Suprapubic skin (tissue), 4 donors: Measurements from ENCODE around the gene CALD1. TPM values are rescaled to one million over a fixed set of nuclear protein-coding genes. Genes with fewer than 3 reads are reported as not detected.

Experiments used
- DNase-seq, 2 donors: peaks; one replicate each; pipeline ENCODE4 v3.0.0-alpha.2; 2019; ENCODE audit warnings: low spot score in 2 of 2
- H3K27ac ChIP-seq: fragments of 200-600 bp; sonication (generic); one replicate; pipeline ENCODE4 v1.5.1; 2019
- H3K27me3 ChIP-seq: fragments of 200-600 bp; sonication (generic); one replicate; pipeline ENCODE4 v1.5.1; 2019
- H3K36me3 ChIP-seq: fragments of 200-600 bp; sonication (generic); one replicate; pipeline ENCODE4 v1.5.1; 2019
- H3K4me1 ChIP-seq: fragments of 200-600 bp; sonication (generic); one replicate; pipeline ENCODE4 v1.5.1; 2019
- H3K4me3 ChIP-seq: fragments of 200-600 bp; sonication (generic); one replicate; pipeline ENCODE4 v1.5.1; 2019; ENCODE audit warnings: mild to moderate bottlenecking
- H3K9me3 ChIP-seq: fragments of 200-600 bp; sonication (generic); one replicate; pipeline ENCODE4 v1.5.1; 2019
- CTCF ChIP-seq, 2 donors: fragments of 200-600 bp in 1 of 2; fragments of 450-650 bp in 1 of 2; sonication (generic) in 1 of 2; IDR thresholded peaks; one replicate each; pipeline ENCODE4 v1.5.1; 2016 to 2019; ENCODE audit warnings: antibody characterized with exemption in 2 of 2, mild to moderate bottlenecking in 1 of 2, moderate library complexity in 1 of 2
- EP300 ChIP-seq: sonication (generic); formaldehyde crosslinking; IDR thresholded peaks from one replicate; pipeline ENCODE4 v1.6.1; 2017; ENCODE audit warnings: antibody characterized with exemption
- POLR2A ChIP-seq, 2 donors: fragments of 450-650 bp; IDR thresholded peaks; one replicate each; pipeline ENCODE4 v1.6.1; 2017; ENCODE audit warnings: antibody characterized with exemption in 2 of 2, mild to moderate bottlenecking in 2 of 2, moderate library complexity in 2 of 2
- POLR2AphosphoS5 ChIP-seq, 3 donors: sonication (generic); formaldehyde crosslinking; IDR thresholded peaks; one replicate each; pipeline ENCODE4 v1.6.1; 2017; ENCODE audit warnings: antibody characterized with exemption in 3 of 3
- WGBS: methylation state at CpG from one replicate; pipeline ENCODE4 v1.1.5; 2018; 5-methylcytosine and 5-hydroxymethylcytosine counted together
- total RNA-seq, 4 donors: library from RNA; depleted of rRNA; stranded (reverse); fragments of >200 nt; gene quantifications; one replicate each; pipeline ENCODE4 v1.1.0, GENCODE V29; 2016

CALD1 gene
- total RNA-seq, 4 donors from 2014 or later = 53.6 to 116 (median 83.2) TPM

GRCh38 chr7:134787064-134787463, 7.6 kb downstream of the CALD1 start:
- peaks cover 23% of the 10 kb centered on the region for H3K4me1 ChIP-seq
- DNase-seq = no peak
- H3K9me3 ChIP-seq = no peaks in the 10 kb centered on the region
- WGBS = 64% methylated on average over 2 of the region's 2 CpGs
- H3K4me3 ChIP-seq = no peak overlapping the region
- no peak overlapping the region for H3K27ac ChIP-seq
- no peak for TF ChIP-seq POLR2AphosphoS5 (IDR thresholded peaks at IDR 0.05)
- H3K27me3 ChIP-seq = no peaks in the 10 kb centered on the region
- H3K36me3 ChIP-seq = no peaks in the 10 kb centered on the region

GRCh38 chr7:134787720-134788119, 8.3 kb downstream of the CALD1 start:
- 70% methylated on average over 3 of the region's 3 CpGs for WGBS
- Histone ChIP-seq H3K27ac (no peak overlapping the region), H3K4me1 (peaks cover 16% of the 10 kb centered on the region)

GRCh38 chr7:134788191-134788590, 8.8 kb downstream of the CALD1 start:
- Histone ChIP-seq H3K9me3 (no peaks in the 10 kb centered on the region), H3K36me3 (no peaks in the 10 kb centered on the region), H3K27ac (no peak overlapping the region), H3K4me1 (peaks cover 14% of the 10 kb centered on the region), H3K4me3 (no peak overlapping the region), H3K27me3 (no peaks in the 10 kb centered on the region)
- no peak for TF ChIP-seq CTCF (IDR thresholded peaks at IDR 0.05)
- TF ChIP-seq POLR2AphosphoS5 (IDR thresholded peaks at IDR 0.05) = no peak
- no peak for TF ChIP-seq POLR2A (IDR thresholded peaks at IDR 0.05)
- TF ChIP-seq EP300 = no peak
- WGBS = 96% methylated on average over 2 of the region's 2 CpGs
- no peak for DNase-seq

More at GRCh38 chr7:134787720-134788119, 8.3 kb downstream of the CALD1 start:
- H3K9me3 ChIP-seq = no peaks in the 10 kb centered on the region
- DNase-seq = no peak
- H3K4me3 ChIP-seq = no peak overlapping the region
- H3K27me3 ChIP-seq = no peaks in the 10 kb centered on the region
- H3K36me3 ChIP-seq = no peaks in the 10 kb centered on the region
- no peak for TF ChIP-seq POLR2A (IDR thresholded peaks at IDR 0.05)
- no peak for TF ChIP-seq CTCF (IDR thresholded peaks at IDR 0.05)
- TF ChIP-seq POLR2AphosphoS5 (IDR thresholded peaks at IDR 0.05) = no peak
- no peak for TF ChIP-seq EP300

GRCh38 chr7:134789967-134790685, 10.7 kb downstream of the CALD1 start:
- WGBS = 26% methylated on average over 2 of the region's 2 CpGs
- DNase-seq = no peak
- H3K4me3 ChIP-seq = no peak overlapping the region
- H3K27ac ChIP-seq = peak overlapping the region; percentile 61
- TF ChIP-seq POLR2A (IDR thresholded peaks at IDR 0.05) (no peak), CTCF (IDR thresholded peaks at IDR 0.05) (no peak), EP300 (no peak), POLR2AphosphoS5 (IDR thresholded peaks at IDR 0.05) (no peak)
- H3K4me1 ChIP-seq = peaks cover 14% of the 10 kb centered on the region
- H3K36me3 ChIP-seq = no peaks in the 10 kb centered on the region
- no peaks in the 10 kb centered on the region for H3K27me3 ChIP-seq
- no peaks in the 10 kb centered on the region for H3K9me3 ChIP-seq

GRCh38 chr7:134792968-134793367, 13.5 kb downstream of the CALD1 start:
- Histone ChIP-seq H3K4me1 (peaks cover 14% of the 10 kb centered on the region), H3K9me3 (no peaks in the 10 kb centered on the region), H3K4me3 (no peak overlapping the region), H3K36me3 (no peaks in the 10 kb centered on the region), H3K27ac (no peak overlapping the region), H3K27me3 (no peaks in the 10 kb centered on the region)
- no peak for DNase-seq
- 96% methylated on average over 9 of the region's 9 CpGs for WGBS
- TF ChIP-seq POLR2A (IDR thresholded peaks at IDR 0.05) = no peak
- TF ChIP-seq POLR2AphosphoS5 (IDR thresholded peaks at IDR 0.05) = no peak
- TF ChIP-seq EP300 = no peak
- no peak for TF ChIP-seq CTCF (IDR thresholded peaks at IDR 0.05)
